ENCODE results near the gene CLDN1. TPM values are rescaled to one million over a fixed set of nuclear protein-coding genes. Genes with fewer than 3 reads are reported as not detected.

Gene CLDN1
- total and polyA plus RNA-seq, 10 of the 15 experiments (the other 5 are each of a cell fraction or from before 2014, with no cell fraction given): 3.4 to 22.8 (median 8.5) TPM

DNA sequence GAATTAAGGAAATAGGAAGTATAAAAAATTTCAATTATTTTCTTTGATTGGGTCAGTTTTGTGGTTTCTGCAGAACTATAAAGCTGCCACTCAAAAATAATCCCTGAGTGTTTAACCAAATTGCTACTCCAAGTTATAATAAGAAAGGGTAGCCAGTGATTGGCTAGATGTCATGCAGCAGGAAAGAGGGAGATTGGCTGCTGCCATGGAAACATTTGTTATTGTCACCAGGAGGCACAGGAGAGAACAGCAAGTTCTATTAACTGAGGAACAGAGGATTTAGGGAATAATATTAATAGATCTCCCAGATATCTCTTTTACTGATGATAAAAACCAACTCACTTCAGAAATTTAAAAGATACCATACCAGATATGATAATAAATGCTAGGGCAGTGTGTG lies 42.6 kb downstream of the CLDN1 start:
- FAIRE-seq (no peak), DNase-seq (ENCODE audit: low read depth, low spot score) (no peak), ATAC-seq (no peak)
- in situ Hi-C loops (cut with MboI) (no loop called here), intact Hi-C loops (cut with micrococcal nuclease; ENCODE audit: unreplicated experiment) (no loop called here)
- Histone ChIP-seq H3K4me1 (ENCODE audit: control insufficient read depth, insufficient read depth, low read length) (no peaks in the 10 kb centered on the region), H3K27me3 (replicated peaks in 1 of 2; ENCODE audit: control insufficient read depth in 2 of 2, insufficient read depth in 2 of 2, low read length in 1 of 2) (no peaks in the 10 kb centered on the region), H3K9me3 (replicated peaks; ENCODE audit: control insufficient read depth, insufficient read depth, low read length) (no peaks in the 10 kb centered on the region), H3K36me3 (ENCODE audit: control insufficient read depth in 2 of 2, insufficient read depth in 2 of 2, low read length in 1 of 2) (no peaks in the 10 kb centered on the region), H3K79me2 (ENCODE audit: control insufficient read depth, insufficient read depth, low read length) (no peaks in the 10 kb centered on the region), H3K4me3 (no peak overlapping the region), H2AFZ (ENCODE audit: control insufficient read depth, low read depth, low read length) (no peak overlapping the region), H3K4me2 (ENCODE audit: control insufficient read depth, insufficient read depth) (no peak overlapping the region), H3K27ac (ENCODE audit: control insufficient read depth, insufficient read depth) (no peak overlapping the region), H4K20me1 (ENCODE audit: control insufficient read depth, insufficient read depth) (no peaks in the 10 kb centered on the region), H3K9ac (ENCODE audit: control insufficient read depth, insufficient read depth, low read length) (no peak overlapping the region)
- ChIA-PET RAD21 (ENCODE audit: unreplicated experiment) (interaction anchor here (1.1 to 1.2 kb wide), 2 partner anchors 11 to 77 kb away, joined by 3 read pairs; no protein-coding TSS in a partner anchor), POLR2A (no interaction called here), CTCF (no interaction called here), SMC1A (ENCODE audit: uncharacterized antibody, unreplicated experiment) (interaction anchor here (0.6 to 1.6 kb wide), 3 partner anchors 10 to 95 kb away, joined by 3 read pairs; no protein-coding TSS in a partner anchor)
- TF ChIP-seq RCOR1 (conservative IDR thresholded peaks at IDR 0.05; ENCODE audit: low read depth, low read length) (no peak), ETV6 (conservative IDR thresholded peaks at IDR 0.05 in 1 of 2, IDR thresholded peaks at IDR 0.05 in 1 of 2; ENCODE audit: borderline replicate concordance in 1 of 2, low read depth in 1 of 2) (no peak), BRCA1 (IDR thresholded peaks at IDR 0.05; ENCODE audit: low read depth, low read length) (no peak), ZZZ3 (IDR thresholded peaks at IDR 0.05; ENCODE audit: control insufficient read depth, insufficient read length, low read depth) (no peak), ZSCAN29 (IDR thresholded peaks at IDR 0.05) (no peak), EED (IDR thresholded peaks at IDR 0.05; ENCODE audit: low read depth) (no peak), GABPA (IDR thresholded peaks at IDR 0.05; ENCODE audit: low read depth) (no peak), CBX5 (IDR thresholded peaks at IDR 0.05; ENCODE audit: low read depth) (no peak)
- TF ChIP-seq, protein P1, sequence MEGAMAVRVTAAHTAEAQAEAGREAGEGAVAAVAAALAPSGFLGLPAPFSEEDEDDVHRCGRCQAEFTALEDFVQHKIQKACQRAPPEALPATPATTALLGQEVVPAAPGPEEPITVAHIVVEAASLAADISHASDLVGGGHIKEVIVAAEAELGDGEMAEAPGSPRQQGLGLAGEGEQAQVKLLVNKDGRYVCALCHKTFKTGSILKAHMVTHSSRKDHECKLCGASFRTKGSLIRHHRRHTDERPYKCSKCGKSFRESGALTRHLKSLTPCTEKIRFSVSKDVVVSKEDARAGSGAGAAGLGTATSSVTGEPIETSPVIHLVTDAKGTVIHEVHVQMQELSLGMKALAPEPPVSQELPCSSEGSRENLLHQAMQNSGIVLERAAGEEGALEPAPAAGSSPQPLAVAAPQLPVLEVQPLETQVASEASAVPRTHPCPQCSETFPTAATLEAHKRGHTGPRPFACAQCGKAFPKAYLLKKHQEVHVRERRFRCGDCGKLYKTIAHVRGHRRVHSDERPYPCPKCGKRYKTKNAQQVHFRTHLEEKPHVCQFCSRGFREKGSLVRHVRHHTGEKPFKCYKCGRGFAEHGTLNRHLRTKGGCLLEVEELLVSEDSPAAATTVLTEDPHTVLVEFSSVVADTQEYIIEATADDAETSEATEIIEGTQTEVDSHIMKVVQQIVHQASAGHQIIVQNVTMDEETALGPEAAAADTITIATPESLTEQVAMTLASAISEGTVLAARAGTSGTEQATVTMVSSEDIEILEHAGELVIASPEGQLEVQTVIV (IDR thresholded peaks at IDR 0.05; ENCODE audit: borderline replicate concordance, partially characterized antibody): no peak
- TF ChIP-seq, protein P2, sequence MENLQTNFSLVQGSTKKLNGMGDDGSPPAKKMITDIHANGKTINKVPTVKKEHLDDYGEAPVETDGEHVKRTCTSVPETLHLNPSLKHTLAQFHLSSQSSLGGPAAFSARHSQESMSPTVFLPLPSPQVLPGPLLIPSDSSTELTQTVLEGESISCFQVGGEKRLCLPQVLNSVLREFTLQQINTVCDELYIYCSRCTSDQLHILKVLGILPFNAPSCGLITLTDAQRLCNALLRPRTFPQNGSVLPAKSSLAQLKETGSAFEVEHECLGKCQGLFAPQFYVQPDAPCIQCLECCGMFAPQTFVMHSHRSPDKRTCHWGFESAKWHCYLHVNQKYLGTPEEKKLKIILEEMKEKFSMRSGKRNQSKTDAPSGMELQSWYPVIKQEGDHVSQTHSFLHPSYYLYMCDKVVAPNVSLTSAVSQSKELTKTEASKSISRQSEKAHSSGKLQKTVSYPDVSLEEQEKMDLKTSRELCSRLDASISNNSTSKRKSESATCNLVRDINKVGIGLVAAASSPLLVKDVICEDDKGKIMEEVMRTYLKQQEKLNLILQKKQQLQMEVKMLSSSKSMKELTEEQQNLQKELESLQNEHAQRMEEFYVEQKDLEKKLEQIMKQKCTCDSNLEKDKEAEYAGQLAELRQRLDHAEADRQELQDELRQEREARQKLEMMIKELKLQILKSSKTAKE (IDR thresholded peaks at IDR 0.05; ENCODE audit: low read depth, poor library complexity, severe bottlenecking): no peak
- BruUV-seq (replicated peaks): no TSS peak

Data from GM12878 (cell line).